Neural cell (in vitro differentiated cells): ENCODE data around the gene PID1.

ENCODE experiments used
- EP300 ChIP-seq: fragments of 450-650 bp; conservative IDR thresholded peaks from 2 replicates; pipeline ENCODE4 v1.6.1; 2014; ENCODE audit warnings: antibody characterized with exemption, mild to moderate bottlenecking, moderate library complexity; ENCODE audit not compliant: poor library complexity, severe bottlenecking
- EZH2 ChIP-seq: fragments of 200-600, 300-800 bp; shearing (Covaris generic), sonication (generic); IDR thresholded peaks from 2 replicates; pipeline ENCODE4 v1.6.1; 2014; ENCODE audit warnings: antibody characterized with exemption, low read length, borderline replicate concordance, mild to moderate bottlenecking; ENCODE audit not compliant: insufficient read depth, poor library complexity, severe bottlenecking
- POLR2AphosphoS5 ChIP-seq: IDR thresholded peaks from 2 replicates; pipeline ENCODE4 v1.6.1; 2012
- RAD21 ChIP-seq: fragments of 450-650 bp; conservative IDR thresholded peaks from 2 replicates; pipeline ENCODE4 v1.6.1; 2014; ENCODE audit warnings: antibody characterized with exemption, mild to moderate bottlenecking, moderate library complexity
- SMC3 ChIP-seq: fragments of 450-650 bp; conservative IDR thresholded peaks from 2 replicates; pipeline ENCODE4 v1.6.1; 2014; ENCODE audit warnings: antibody characterized with exemption, mild to moderate bottlenecking, moderate library complexity; ENCODE audit not compliant: poor library complexity
- TAF1 ChIP-seq: IDR thresholded peaks from 2 replicates; pipeline ENCODE4 v1.6.1; 2012; ENCODE audit warnings: low read depth
- TF ChIP-seq, protein P1 (sequence below): fragments of 450-650 bp; IDR thresholded peaks from 2 replicates; pipeline ENCODE4 v1.5.1; 2014; ENCODE audit warnings: antibody characterized with exemption, mild to moderate bottlenecking, moderate library complexity; ENCODE audit not compliant: poor library complexity, severe bottlenecking
- TF ChIP-seq, protein P2 (sequence below): IDR thresholded peaks from 2 replicates; pipeline ENCODE4 v1.6.1; 2012; ENCODE audit warnings: borderline replicate concordance

DNA sequence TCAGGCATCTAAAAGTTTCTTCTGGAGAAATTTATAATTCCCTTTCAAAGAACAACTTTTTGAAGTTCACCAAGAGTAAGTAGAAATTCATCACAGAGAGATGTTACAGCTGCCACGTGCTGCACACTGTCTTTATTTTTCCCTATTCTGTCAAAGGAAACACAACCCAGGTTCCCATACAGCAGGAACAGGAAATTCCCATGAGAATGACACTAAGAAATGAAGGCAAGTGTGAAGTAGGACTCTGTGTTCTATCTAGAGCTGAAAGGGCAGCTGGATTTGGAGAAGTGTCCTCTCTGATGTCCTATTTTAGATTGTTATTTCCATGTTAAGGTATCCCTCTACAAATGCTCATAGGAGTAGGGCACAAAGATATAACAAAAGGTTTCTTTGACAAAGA lies 58.8 kb downstream of the PID1 start:
- TF ChIP-seq, protein P1, sequence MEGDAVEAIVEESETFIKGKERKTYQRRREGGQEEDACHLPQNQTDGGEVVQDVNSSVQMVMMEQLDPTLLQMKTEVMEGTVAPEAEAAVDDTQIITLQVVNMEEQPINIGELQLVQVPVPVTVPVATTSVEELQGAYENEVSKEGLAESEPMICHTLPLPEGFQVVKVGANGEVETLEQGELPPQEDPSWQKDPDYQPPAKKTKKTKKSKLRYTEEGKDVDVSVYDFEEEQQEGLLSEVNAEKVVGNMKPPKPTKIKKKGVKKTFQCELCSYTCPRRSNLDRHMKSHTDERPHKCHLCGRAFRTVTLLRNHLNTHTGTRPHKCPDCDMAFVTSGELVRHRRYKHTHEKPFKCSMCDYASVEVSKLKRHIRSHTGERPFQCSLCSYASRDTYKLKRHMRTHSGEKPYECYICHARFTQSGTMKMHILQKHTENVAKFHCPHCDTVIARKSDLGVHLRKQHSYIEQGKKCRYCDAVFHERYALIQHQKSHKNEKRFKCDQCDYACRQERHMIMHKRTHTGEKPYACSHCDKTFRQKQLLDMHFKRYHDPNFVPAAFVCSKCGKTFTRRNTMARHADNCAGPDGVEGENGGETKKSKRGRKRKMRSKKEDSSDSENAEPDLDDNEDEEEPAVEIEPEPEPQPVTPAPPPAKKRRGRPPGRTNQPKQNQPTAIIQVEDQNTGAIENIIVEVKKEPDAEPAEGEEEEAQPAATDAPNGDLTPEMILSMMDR, result no peak
- TF ChIP-seq SMC3, result no peak
- no peak for TF ChIP-seq RAD21
- TF ChIP-seq EP300, result no peak
- TF ChIP-seq EZH2, result no peak
- TF ChIP-seq, protein P2, sequence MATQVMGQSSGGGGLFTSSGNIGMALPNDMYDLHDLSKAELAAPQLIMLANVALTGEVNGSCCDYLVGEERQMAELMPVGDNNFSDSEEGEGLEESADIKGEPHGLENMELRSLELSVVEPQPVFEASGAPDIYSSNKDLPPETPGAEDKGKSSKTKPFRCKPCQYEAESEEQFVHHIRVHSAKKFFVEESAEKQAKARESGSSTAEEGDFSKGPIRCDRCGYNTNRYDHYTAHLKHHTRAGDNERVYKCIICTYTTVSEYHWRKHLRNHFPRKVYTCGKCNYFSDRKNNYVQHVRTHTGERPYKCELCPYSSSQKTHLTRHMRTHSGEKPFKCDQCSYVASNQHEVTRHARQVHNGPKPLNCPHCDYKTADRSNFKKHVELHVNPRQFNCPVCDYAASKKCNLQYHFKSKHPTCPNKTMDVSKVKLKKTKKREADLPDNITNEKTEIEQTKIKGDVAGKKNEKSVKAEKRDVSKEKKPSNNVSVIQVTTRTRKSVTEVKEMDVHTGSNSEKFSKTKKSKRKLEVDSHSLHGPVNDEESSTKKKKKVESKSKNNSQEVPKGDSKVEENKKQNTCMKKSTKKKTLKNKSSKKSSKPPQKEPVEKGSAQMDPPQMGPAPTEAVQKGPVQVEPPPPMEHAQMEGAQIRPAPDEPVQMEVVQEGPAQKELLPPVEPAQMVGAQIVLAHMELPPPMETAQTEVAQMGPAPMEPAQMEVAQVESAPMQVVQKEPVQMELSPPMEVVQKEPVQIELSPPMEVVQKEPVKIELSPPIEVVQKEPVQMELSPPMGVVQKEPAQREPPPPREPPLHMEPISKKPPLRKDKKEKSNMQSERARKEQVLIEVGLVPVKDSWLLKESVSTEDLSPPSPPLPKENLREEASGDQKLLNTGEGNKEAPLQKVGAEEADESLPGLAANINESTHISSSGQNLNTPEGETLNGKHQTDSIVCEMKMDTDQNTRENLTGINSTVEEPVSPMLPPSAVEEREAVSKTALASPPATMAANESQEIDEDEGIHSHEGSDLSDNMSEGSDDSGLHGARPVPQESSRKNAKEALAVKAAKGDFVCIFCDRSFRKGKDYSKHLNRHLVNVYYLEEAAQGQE, result no peak
- no peak for TF ChIP-seq POLR2AphosphoS5
- TF ChIP-seq TAF1, result no peak
